ENCODE measurements around the gene RRP8. TPM values are rescaled to one million over a fixed set of nuclear protein-coding genes. Genes with fewer than 3 reads are reported as not detected.

The RRP8 gene
- total RNA-seq, 3 donors from 2014 or later, result 37.8 to 48.2 (median 41.4) TPM

DNA sequence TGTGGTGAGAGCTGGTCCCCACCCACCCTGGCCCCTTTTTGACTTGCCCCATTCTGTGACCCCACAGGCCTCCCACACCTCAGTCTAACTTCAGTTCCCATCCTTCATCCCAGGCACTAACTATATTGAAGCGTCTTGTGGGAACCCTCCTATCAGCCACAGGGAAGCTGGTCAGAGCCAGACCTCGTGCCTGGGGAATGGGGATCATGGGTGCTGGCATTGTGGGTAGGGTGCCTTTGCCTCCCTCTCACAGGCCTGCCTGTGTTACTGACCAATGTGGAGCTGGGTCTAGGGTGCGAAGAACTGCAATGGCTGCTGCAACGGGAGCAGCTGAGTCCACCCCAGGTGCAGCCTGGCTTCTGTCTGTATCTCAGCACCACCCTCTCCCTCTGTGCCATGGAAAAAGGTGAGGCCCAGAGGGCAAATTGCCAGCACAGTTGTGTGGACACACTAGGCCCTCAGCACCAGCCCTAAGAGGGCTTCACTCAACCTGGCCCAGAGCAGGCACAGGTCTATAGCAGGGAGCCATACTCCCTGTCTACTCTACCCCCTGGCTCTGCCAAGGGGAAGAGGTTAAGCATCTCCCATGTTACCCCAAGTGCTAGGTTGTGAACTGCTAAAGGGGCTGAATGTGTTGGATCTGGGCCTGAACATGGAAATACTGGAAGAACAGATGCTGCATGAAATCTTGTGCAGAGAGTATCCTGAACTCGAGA is 37.3 kb downstream of the RRP8 start:
- H3K36me3 Mint-ChIP-seq (ENCODE audit: insufficient read depth), result peaks cover 25% of the 10 kb centered on the region
- no peaks in the 10 kb centered on the region for H3K4me1 Mint-ChIP-seq (ENCODE audit: low read depth)
- ATAC-seq, result no peak
- H3K4me3 Mint-ChIP-seq, result no peak overlapping the region
- DNase-seq, result no peak
- no peaks in the 10 kb centered on the region for H3K9me3 Mint-ChIP-seq
- no peaks in the 10 kb centered on the region for H3K27me3 Mint-ChIP-seq (ENCODE audit: low read depth)

GRCh38 chr11:6565325-6565724 is 38.1 kb downstream of the RRP8 start:
- Mint-ChIP-seq H3K9me3 (no peaks in the 10 kb centered on the region), H3K27me3 (ENCODE audit: low read depth) (no peaks in the 10 kb centered on the region), H3K36me3 (ENCODE audit: insufficient read depth) (peaks cover 25% of the 10 kb centered on the region), H3K4me1 (ENCODE audit: low read depth) (no peaks in the 10 kb centered on the region), H3K4me3 (no peak overlapping the region)
- DNase-seq (no peak), ATAC-seq (no peak)

DNA sequence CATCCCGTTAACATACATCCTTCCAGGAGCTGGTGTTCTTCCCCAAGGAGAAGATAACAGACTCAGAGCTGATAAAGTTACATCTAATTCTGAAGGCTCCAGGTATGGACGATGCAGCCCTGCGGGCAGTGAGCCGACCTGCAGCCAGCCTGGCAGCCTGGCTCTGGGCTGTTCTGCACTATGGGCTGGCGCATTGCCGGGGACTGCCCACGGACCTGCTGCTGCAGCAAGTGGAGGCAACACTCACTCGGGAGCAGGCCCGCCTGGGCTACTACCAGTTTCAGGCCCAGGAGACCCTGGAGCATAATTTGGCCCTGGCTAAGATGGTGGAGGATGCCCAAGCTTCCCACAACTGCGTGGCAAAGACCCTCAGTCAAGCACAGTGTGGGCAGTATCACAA is 39.7 kb downstream of the RRP8 start:
- Mint-ChIP-seq H3K36me3 (ENCODE audit: insufficient read depth) (peaks cover 27% of the 10 kb centered on the region), H3K27me3 (ENCODE audit: low read depth) (no peaks in the 10 kb centered on the region), H3K4me1 (ENCODE audit: low read depth) (no peaks in the 10 kb centered on the region), H3K4me3 (no peak overlapping the region), H3K9me3 (no peaks in the 10 kb centered on the region)
- DNase-seq (no peak), ATAC-seq (no peak)

GRCh38 chr11:6563121-6563619 is 40.2 kb downstream of the RRP8 start:
- ATAC-seq, result no peak
- H3K9me3 Mint-ChIP-seq, result no peaks in the 10 kb centered on the region
- H3K36me3 Mint-ChIP-seq (ENCODE audit: insufficient read depth), result peaks cover 28% of the 10 kb centered on the region
- DNase-seq, result no peak
- no peak overlapping the region for H3K4me3 Mint-ChIP-seq
- H3K27me3 Mint-ChIP-seq (ENCODE audit: low read depth), result no peaks in the 10 kb centered on the region
- no peaks in the 10 kb centered on the region for H3K4me1 Mint-ChIP-seq (ENCODE audit: low read depth)

- peaks cover 24% of the 10 kb centered on the region for H3K36me3 Mint-ChIP-seq (ENCODE audit: insufficient read depth)
These were observed 42.1 kb downstream of the RRP8 start for GRCh38 chr11:6561288-6561687.

DNA sequence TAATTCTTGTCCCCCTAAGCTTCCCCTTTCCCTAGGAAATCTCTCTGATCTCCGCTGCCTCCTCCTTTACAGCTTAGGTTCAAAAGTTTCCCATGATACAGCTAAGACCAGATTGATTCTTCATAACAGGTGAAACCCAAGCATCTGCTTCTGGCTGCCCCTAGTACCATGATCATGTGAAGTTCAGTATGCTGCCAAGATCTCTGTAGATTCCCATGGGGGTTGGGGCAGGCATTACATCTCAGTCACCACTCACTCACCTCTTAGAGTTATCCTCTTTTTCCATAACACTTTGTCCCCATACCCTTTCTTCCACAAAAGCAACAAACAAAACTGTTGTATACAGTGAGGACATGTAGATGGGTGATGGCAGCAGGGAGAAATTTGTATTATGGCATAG is 44.0 kb downstream of the RRP8 start:
- ATAC-seq (no peak), DNase-seq (no peak)
- Mint-ChIP-seq H3K4me1 (ENCODE audit: low read depth) (no peaks in the 10 kb centered on the region), H3K9me3 (no peaks in the 10 kb centered on the region), H3K27me3 (ENCODE audit: low read depth) (no peaks in the 10 kb centered on the region), H3K4me3 (no peak overlapping the region), H3K36me3 (ENCODE audit: insufficient read depth) (peaks cover 17% of the 10 kb centered on the region)

More at GRCh38 chr11:6561288-6561687, 42.1 kb downstream of the RRP8 start:
- no peak overlapping the region for H3K4me3 Mint-ChIP-seq
- no peaks in the 10 kb centered on the region for H3K4me1 Mint-ChIP-seq (ENCODE audit: low read depth)
- ATAC-seq (no peak), DNase-seq (no peak)
- no peaks in the 10 kb centered on the region for H3K9me3 Mint-ChIP-seq
- no peaks in the 10 kb centered on the region for H3K27me3 Mint-ChIP-seq (ENCODE audit: low read depth)

DNA sequence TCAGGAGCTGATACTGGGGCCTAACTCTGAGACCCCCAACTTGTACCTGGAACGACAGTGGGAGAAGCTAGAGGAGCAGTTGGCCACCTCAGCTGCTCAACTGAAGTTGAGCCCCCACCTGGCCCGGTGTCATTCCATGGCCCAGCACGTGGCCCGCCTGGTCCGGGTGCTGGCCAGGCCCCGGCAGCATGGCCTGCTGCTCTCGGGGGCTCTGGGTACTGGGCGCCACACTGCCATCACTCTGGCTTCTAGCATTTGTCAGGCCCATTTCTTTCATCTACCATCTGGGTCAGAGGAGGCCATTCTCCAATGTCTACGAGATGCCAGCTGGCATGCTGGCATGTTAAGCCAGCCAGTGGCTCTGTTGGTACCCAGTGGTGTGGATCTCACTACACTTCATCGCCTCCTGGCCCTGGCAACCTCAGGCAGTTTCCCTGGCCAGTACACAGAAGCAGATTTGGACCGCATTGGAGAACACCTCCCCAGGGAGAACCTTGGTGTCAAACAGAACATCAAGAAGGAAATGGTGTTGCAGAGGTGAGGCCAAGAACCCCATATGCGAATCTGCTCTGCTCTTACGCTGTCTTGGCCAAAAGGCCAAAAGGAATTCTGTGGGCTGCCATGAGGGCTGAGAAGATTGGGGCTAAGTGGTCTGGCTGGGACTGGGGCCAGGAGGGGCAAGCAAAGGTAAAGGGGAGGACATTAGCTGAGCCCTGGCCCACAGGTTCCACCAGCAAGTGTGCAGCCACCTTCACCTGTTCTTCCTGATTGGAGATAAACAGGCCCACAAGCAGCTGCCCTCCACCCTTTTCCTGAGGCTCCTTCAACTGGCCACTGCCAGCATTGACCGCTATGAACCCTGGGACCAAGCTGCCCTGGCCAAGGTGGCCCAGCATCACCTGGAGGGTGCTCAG is 45.4 kb downstream of the RRP8 start:
- H3K4me3 Mint-ChIP-seq, result no peak overlapping the region
- H3K27me3 Mint-ChIP-seq (ENCODE audit: low read depth), result no peaks in the 10 kb centered on the region
- no peaks in the 10 kb centered on the region for H3K9me3 Mint-ChIP-seq
- DNase-seq, result no peak
- peaks cover 15% of the 10 kb centered on the region for H3K36me3 Mint-ChIP-seq (ENCODE audit: insufficient read depth)
- no peak for ATAC-seq
- no peaks in the 10 kb centered on the region for H3K4me1 Mint-ChIP-seq (ENCODE audit: low read depth)

DNA sequence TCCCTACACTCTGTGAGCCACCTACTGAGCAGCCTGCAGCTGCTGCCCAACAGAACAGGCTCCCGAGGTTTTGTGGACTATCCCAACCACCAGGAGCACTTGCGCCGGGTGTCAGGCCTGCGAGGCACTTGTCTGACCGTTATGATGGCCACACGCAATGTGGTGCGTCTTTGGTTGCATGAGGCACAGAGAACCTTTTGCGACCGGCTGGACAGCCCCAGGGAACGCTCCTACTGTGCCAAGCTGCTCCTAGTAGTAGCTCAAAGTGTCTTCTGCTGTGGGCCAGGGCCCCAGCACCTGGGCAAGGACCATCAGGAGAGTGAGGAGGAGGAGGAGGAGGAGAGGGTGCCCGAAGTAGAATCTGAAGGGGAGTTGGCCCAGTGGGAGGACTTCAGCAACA is 46.4 kb downstream of the RRP8 start:
- DNase-seq (no peak), ATAC-seq (no peak)
- peaks cover 13% of the 10 kb centered on the region for H3K36me3 Mint-ChIP-seq (ENCODE audit: insufficient read depth)
- no peaks in the 10 kb centered on the region for H3K4me1 Mint-ChIP-seq (ENCODE audit: low read depth)
- H3K9me3 Mint-ChIP-seq, result no peaks in the 10 kb centered on the region
- no peak overlapping the region for H3K4me3 Mint-ChIP-seq
- no peaks in the 10 kb centered on the region for H3K27me3 Mint-ChIP-seq (ENCODE audit: low read depth)

GRCh38 chr11:6556139-6556949 is 47.1 kb downstream of the RRP8 start:
- Mint-ChIP-seq H3K36me3 (ENCODE audit: insufficient read depth) (peaks cover 7% of the 10 kb centered on the region), H3K9me3 (no peaks in the 10 kb centered on the region), H3K4me3 (no peak overlapping the region), H3K4me1 (ENCODE audit: low read depth) (no peaks in the 10 kb centered on the region), H3K27me3 (ENCODE audit: low read depth) (no peaks in the 10 kb centered on the region)
- ATAC-seq (no peak), DNase-seq (no peak)

GRCh38 chr11:6554828-6555706 is 48.3 kb downstream of the RRP8 start:
- no peaks in the 10 kb centered on the region for H3K9me3 Mint-ChIP-seq
- DNase-seq (no peak), ATAC-seq (no peak)
- H3K27me3 Mint-ChIP-seq (ENCODE audit: low read depth), result no peaks in the 10 kb centered on the region
- H3K4me3 Mint-ChIP-seq, result no peak overlapping the region
- H3K4me1 Mint-ChIP-seq (ENCODE audit: low read depth), result no peaks in the 10 kb centered on the region
- peaks cover 7% of the 10 kb centered on the region for H3K36me3 Mint-ChIP-seq (ENCODE audit: insufficient read depth)

- Mint-ChIP-seq H3K4me1 (ENCODE audit: low read depth) (no peaks in the 10 kb centered on the region), H3K27me3 (ENCODE audit: low read depth) (no peaks in the 10 kb centered on the region), H3K9me3 (no peaks in the 10 kb centered on the region), H3K4me3 (no peak overlapping the region), H3K36me3 (ENCODE audit: insufficient read depth) (peaks cover 2% of the 10 kb centered on the region)
- DNase-seq, result no peak
- ATAC-seq, result no peak
These were observed 49.8 kb downstream of the RRP8 start for GRCh38 chr11:6553634-6554033.

GRCh38 chr11:6548641-6549040 is 54.8 kb downstream of the RRP8 start:
- peaks cover 3% of the 10 kb centered on the region for H3K36me3 Mint-ChIP-seq (ENCODE audit: insufficient read depth)
- no peak for DNase-seq
- no peak for ATAC-seq
- no peaks in the 10 kb centered on the region for H3K4me1 Mint-ChIP-seq (ENCODE audit: low read depth)
- no peaks in the 10 kb centered on the region for H3K27me3 Mint-ChIP-seq (ENCODE audit: low read depth)
- H3K4me3 Mint-ChIP-seq, result no peak overlapping the region
- no peaks in the 10 kb centered on the region for H3K9me3 Mint-ChIP-seq

GRCh38 chr11:6548121-6548520 is 55.3 kb downstream of the RRP8 start:
- Mint-ChIP-seq H3K27me3 (ENCODE audit: low read depth) (no peaks in the 10 kb centered on the region), H3K36me3 (ENCODE audit: insufficient read depth) (peaks cover 3% of the 10 kb centered on the region), H3K4me1 (ENCODE audit: low read depth) (peaks cover under 1% of the 10 kb centered on the region), H3K9me3 (no peaks in the 10 kb centered on the region), H3K4me3 (no peak overlapping the region)
- no peak for ATAC-seq
- DNase-seq, result no peak

Data from activated T-cell treated with anti-CD3 and anti-CD28 coated beads, Interleukin-2, amount 50 U/mL, for 4 hours (primary cell).